Fibroblast of villous mesenchyme (primary cell): ENCODE results near the gene ADD2. TPM values are rescaled to one million over a fixed set of nuclear protein-coding genes. Genes with fewer than 3 reads are reported as not detected.

ENCODE experiments used
- DNase-seq: peaks from one replicate; pipeline ENCODE4 v3.0.0-alpha.2; 2010; ENCODE audit warnings: low read depth
- H3K4me3 ChIP-seq: 2 replicates; pipeline ENCODE4 v1.5.1; 2011; ENCODE audit warnings: low read depth, mild to moderate bottlenecking, low read length
- CTCF ChIP-seq: IDR thresholded peaks from 2 replicates; pipeline ENCODE4 v1.5.1; 2012; ENCODE audit warnings: low read depth, mild to moderate bottlenecking, low read length; ENCODE audit not compliant: insufficient read depth
- total RNA-seq: library from RNA; depleted of rRNA; stranded (reverse); fragments of >200 nt; gene quantifications from 2 replicates; pipeline ENCODE4 v1.2.3, GENCODE V29; 2012

ADD2 gene
- total RNA-seq, 1 donor = not detected

GRCh38 chr2:70752396-70752795 lies 15.6 kb downstream of the ADD2 start:
- no peak for DNase-seq
- no peak for TF ChIP-seq CTCF

GRCh38 chr2:70751881-70752280 lies 16.1 kb downstream of the ADD2 start:
- DNase-seq = no peak
- no peak for TF ChIP-seq CTCF
- no peak overlapping the region for H3K4me3 ChIP-seq

More at GRCh38 chr2:70752396-70752795, 15.6 kb downstream of the ADD2 start:
- H3K4me3 ChIP-seq = no peak overlapping the region

DNA sequence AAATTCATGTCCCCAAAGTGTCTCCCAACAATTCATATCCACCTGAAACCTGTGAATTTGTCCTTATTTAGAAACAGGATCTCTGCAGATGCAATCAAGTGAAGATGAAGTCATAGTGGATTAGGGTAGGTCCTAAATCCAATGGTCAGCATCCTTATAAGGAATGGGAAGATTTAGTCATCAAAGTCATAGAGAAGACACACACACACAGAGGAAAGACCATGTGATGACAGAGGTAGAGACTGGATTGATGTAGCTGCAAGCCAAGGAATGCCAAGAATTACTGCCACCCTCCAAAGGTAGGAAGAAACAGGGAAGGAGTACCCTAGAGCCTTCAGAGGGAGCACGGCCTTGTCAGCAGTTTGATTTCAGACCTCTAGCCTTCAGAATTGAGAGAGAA lies 17.7 kb downstream of the ADD2 start:
- DNase-seq = no peak
- H3K4me3 ChIP-seq = no peak overlapping the region
- no peak for TF ChIP-seq CTCF

GRCh38 chr2:70748002-70748784 lies 19.8 kb downstream of the ADD2 start:
- no peak for DNase-seq
- TF ChIP-seq CTCF = no peak
- no peak overlapping the region for H3K4me3 ChIP-seq

DNA sequence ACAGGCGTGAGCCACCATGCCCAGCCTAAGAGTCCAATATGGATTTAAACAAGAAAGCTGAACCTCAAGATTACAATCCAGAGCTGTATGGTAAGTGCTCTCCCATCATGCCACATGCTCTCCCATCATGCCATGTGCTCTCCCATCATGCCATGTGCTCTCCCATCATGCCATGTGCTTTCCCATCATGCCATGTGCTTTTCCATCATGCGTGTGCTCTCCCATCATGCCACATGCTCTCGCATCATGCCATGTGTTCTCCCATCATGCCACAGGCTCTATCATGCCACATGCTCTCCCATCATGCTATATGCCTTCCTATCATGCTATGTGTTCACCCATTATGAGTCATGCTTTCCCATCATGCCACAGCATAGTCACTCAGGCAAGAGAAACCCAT lies 20.7 kb downstream of the ADD2 start:
- H3K4me3 ChIP-seq = no peak overlapping the region
- TF ChIP-seq CTCF = no peak

DNA sequence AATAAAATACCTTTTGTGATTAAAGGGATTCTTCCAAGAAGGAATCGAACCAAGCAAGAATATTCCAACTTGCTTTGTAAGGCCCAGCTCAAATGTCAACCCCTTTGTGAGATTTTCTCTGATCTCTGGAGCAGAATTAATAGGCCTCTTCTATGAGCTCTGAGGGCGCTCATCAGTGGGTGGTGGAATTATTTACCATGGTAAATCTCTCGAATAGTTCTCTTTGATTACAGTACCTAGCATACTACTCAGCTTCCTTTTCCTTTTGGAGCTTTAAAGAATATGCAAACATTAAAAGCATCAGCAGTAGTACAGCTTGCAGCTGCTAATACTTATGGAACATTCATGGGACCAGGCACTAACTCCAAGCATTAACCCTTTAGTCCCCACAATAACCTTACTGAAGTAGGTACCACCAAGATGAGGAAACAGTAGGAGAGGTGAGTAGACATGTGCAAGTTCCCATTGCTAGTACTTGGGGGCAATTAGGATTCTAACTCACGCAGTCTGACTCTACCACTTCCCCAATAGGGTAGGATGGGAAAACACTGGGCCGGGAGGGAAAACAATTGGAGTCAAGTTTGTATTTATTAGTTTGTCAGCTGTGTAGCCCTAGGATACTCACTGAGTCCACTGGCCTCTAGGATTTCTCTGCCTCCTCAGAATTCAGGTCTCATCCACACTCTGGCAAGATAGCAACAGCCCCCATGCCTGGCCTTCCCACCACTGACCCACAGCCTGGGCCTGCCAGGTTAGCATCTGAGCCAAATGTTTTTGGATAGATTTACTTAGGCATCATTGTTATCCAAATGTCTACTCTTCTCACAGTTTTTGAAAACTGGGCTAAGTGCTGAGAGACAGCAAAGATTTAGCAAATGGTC lies 21.7 kb downstream of the ADD2 start:
- H3K4me3 ChIP-seq = no peak overlapping the region
- no peak for TF ChIP-seq CTCF
- no peak for DNase-seq

More for the DNA sequence above, 20.7 kb downstream of the ADD2 start:
- no peak for DNase-seq
